Activated T-cell treated with anti-CD3 and anti-CD28 coated beads, Interleukin-2, amount 50 U/mL, for 24 hours (primary cell): ENCODE measurements around the gene PCNX4.

ENCODE experiments used
- DNase-seq: peaks from one replicate; pipeline ENCODE4 v3.0.0-alpha.2; 2020
- H3K27ac Mint-ChIP-seq: 2 replicates; pipeline ENCODE4 v1.8.0; 2020; ENCODE audit warnings: mild to moderate bottlenecking, mixed read lengths
- H3K27me3 Mint-ChIP-seq: 2 replicates; pipeline ENCODE4 v1.8.0; 2020; ENCODE audit warnings: mixed read lengths
- H3K36me3 Mint-ChIP-seq: 2 replicates; pipeline ENCODE4 v1.8.0; 2020; ENCODE audit warnings: low read depth, mixed read lengths
- H3K4me1 Mint-ChIP-seq: 2 replicates; pipeline ENCODE4 v1.8.0; 2020; ENCODE audit warnings: low read depth, mixed read lengths
- H3K4me3 Mint-ChIP-seq: 2 replicates; pipeline ENCODE4 v1.8.0; 2020; ENCODE audit warnings: mild to moderate bottlenecking, moderate library complexity, mixed read lengths
- H3K9me3 Mint-ChIP-seq: 2 replicates; pipeline ENCODE4 v1.8.0; 2020; ENCODE audit warnings: mixed read lengths

The PCNX4 gene

DNA sequence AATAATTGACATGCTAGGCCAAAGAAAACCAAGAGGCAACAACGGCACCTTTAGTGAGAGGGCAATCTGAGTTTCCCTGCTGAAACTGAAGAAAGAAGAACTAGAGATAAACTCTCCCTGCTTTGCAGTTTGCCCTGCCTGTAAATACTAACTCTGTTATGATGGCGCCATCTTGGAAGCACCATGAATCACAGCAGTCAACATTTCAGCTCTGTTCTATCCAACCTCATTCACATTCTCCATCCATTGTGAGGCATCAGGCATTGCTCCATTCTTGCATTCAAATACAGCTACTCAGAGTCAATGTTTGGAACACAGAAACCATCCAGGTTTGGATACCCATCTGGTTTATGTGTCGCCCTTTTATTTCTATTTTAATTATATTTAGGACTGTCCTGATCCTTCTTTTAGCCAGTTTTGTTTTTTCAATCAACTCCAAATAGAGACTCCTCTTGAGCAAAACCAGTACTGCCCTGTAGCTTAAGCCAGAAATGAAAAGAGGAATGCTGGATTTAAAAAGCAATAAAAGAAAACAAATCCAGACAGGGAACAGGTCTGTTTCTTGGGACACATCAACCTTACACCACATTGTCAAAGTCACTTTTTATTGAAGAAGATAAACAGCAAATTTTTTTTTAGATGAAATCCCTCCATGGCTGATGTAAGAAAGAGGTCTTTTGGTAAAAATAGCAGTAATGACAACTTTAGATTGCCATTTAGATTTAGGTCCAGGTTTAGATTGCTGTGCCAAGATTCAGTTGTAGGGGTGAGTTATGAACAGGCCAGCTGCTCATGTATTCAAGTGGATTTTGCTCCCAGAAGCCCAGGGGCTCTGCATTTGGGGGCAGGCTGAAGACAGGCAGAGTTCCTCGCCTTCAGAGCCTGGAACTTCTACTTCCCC lies 124.0 kb downstream of the PCNX4 start:
- no peak overlapping the region for H3K27ac Mint-ChIP-seq
- H3K36me3 Mint-ChIP-seq = no peaks in the 10 kb centered on the region
- no peaks in the 10 kb centered on the region for H3K9me3 Mint-ChIP-seq
- H3K27me3 Mint-ChIP-seq = peaks cover 3% of the 10 kb centered on the region
- peaks cover 15% of the 10 kb centered on the region for H3K4me1 Mint-ChIP-seq
- no peak for DNase-seq
- H3K4me3 Mint-ChIP-seq = no peak overlapping the region

DNA sequence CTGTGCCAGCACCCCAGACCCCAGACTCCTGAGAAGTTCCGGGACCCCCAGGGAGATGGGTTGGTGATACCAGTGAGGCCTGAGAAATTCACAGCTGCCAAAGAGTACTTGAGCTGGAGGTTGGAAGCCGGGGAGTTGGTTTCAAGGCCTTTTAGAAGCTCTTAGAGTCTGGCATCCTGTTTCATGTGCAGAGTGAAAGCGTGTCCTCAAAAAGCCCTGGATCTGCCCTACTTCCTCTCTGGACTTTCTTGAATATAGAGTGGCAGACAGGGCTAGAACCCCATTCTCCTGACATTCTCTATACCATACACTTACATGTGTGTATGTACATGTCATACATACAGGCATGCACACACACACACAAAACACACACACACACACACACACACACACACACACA lies 126.0 kb downstream of the PCNX4 start:
- Mint-ChIP-seq H3K4me1 (peaks cover 21% of the 10 kb centered on the region), H3K36me3 (no peaks in the 10 kb centered on the region), H3K27ac (no peak overlapping the region), H3K27me3 (no peaks in the 10 kb centered on the region), H3K9me3 (no peaks in the 10 kb centered on the region), H3K4me3 (no peak overlapping the region)
- no peak for DNase-seq
